ENCODE data around the gene PPFIA1. TPM values are rescaled to one million over a fixed set of nuclear protein-coding genes. Genes with fewer than 3 reads are reported as not detected.

Gene PPFIA1
- total RNA-seq, 4 donors from 2014 or later: 46.3 to 51.5 (median 47.2) TPM

- 76% methylated on average over 4 of the region's 4 CpGs for WGBS
- no peak for DNase-seq (ENCODE audit: extremely low spot score)
- H3K4me3 ChIP-seq: no peak overlapping the region
- H3K9me3 ChIP-seq: no peaks in the 10 kb centered on the region
- H3K27ac ChIP-seq (replicated peaks in 1 of 4): no peak overlapping the region
- H3K36me3 ChIP-seq: no peaks in the 10 kb centered on the region
- peaks cover 0 to 26% (median 0%) of the 10 kb centered on the region in 4 donors for H3K27me3 ChIP-seq
- TF ChIP-seq EP300 (IDR thresholded peaks at IDR 0.05): no peak
- TF ChIP-seq CTCF (IDR thresholded peaks at IDR 0.05): no peak
- no peak for TF ChIP-seq POLR2AphosphoS5 (IDR thresholded peaks at IDR 0.05)
- no peak for TF ChIP-seq POLR2A (IDR thresholded peaks at IDR 0.05; ENCODE audit: low read depth)
- intact Hi-C loops (cut with DNase I): no loop called here
- H3K4me1 ChIP-seq: peaks cover 0 to 6% (median 3%) of the 10 kb centered on the region in 4 donors
These were observed 27.6 kb upstream of the PPFIA1 start for GRCh38 chr11:70242885-70243284.

- Histone ChIP-seq H3K27ac (replicated peaks in 1 of 4) (no peak overlapping the region), H3K9me3 (no peaks in the 10 kb centered on the region), H3K4me1 (peaks cover 0 to 7% (median 3%) of the 10 kb centered on the region in 4 donors), H3K27me3 (peaks cover 0 to 26% (median 0%) of the 10 kb centered on the region in 4 donors), H3K36me3 (no peaks in the 10 kb centered on the region), H3K4me3 (no peak overlapping the region)
- 87% methylated on average over 15 of the region's 15 CpGs for WGBS
- no peak for DNase-seq (ENCODE audit: extremely low spot score)
- intact Hi-C loops (cut with DNase I): no loop called here
- TF ChIP-seq EP300 (IDR thresholded peaks at IDR 0.05): no peak
- no peak for TF ChIP-seq POLR2A (IDR thresholded peaks at IDR 0.05; ENCODE audit: low read depth)
- TF ChIP-seq POLR2AphosphoS5 (IDR thresholded peaks at IDR 0.05): no peak
- no peak for TF ChIP-seq CTCF (IDR thresholded peaks at IDR 0.05)
These were observed 26.4 kb upstream of the PPFIA1 start for GRCh38 chr11:70243912-70244652.

- TF ChIP-seq CTCF (IDR thresholded peaks at IDR 0.05): no peak
- Histone ChIP-seq H3K4me3 (no peak overlapping the region), H3K27ac (replicated peaks in 1 of 4) (no peak overlapping the region), H3K27me3 (peaks cover 0 to 25% (median 0%) of the 10 kb centered on the region in 4 donors), H3K36me3 (no peaks in the 10 kb centered on the region), H3K4me1 (peaks cover 0 to 7% (median 3%) of the 10 kb centered on the region in 4 donors), H3K9me3 (no peaks in the 10 kb centered on the region)
- DNase-seq (ENCODE audit: extremely low spot score): no peak
- intact Hi-C loops (cut with DNase I): no loop called here
- WGBS: 65% methylated on average over 7 of the region's 7 CpGs
These were observed 25.8 kb upstream of the PPFIA1 start for GRCh38 chr11:70244698-70245097.

- Histone ChIP-seq H3K36me3 (no peaks in the 10 kb centered on the region), H3K27ac (replicated peaks in 1 of 4) (no peak overlapping the region), H3K9me3 (no peaks in the 10 kb centered on the region), H3K27me3 (peaks cover 0 to 11% (median 0%) of the 10 kb centered on the region in 4 donors), H3K4me3 (no peak overlapping the region), H3K4me1 (peaks cover 0 to 7% (median 3%) of the 10 kb centered on the region in 4 donors)
- no peak for DNase-seq (ENCODE audit: extremely low spot score)
- WGBS: 66% methylated on average over 8 of the region's 8 CpGs
- TF ChIP-seq POLR2A (IDR thresholded peaks at IDR 0.05; ENCODE audit: low read depth) (no peak), POLR2AphosphoS5 (IDR thresholded peaks at IDR 0.05) (no peak), EP300 (IDR thresholded peaks at IDR 0.05) (no peak), CTCF (IDR thresholded peaks at IDR 0.05) (no peak)
- intact Hi-C loops (cut with DNase I): no loop called here
These were observed 24.3 kb upstream of the PPFIA1 start for GRCh38 chr11:70246196-70246595.
